ENCODE results near the gene SLX9.

DNA sequence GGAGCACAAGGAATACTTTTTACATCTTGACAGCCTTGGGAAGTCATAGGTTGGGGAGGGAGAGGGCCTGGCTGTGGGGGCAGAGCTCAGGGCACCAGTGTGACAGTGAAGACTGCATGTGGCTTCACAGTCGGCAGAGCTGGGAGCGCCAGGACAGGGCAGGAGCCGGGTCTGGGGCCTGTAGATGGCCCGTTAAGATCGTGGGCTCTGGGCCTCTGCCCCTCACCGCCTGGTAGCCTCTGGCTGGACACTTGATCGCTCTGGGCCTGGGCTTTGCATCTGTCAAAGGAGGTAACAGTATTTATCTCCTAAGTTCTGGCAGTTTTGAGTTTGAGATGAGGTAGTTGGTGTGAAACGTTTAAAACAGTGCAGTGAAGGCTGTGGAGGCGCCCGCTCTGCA lies 4.8 kb downstream of the SLX9 start:
- TF ChIP-seq POLR2A (IDR thresholded peaks at IDR 0.05) = no peak
- TF ChIP-seq, protein P1, sequence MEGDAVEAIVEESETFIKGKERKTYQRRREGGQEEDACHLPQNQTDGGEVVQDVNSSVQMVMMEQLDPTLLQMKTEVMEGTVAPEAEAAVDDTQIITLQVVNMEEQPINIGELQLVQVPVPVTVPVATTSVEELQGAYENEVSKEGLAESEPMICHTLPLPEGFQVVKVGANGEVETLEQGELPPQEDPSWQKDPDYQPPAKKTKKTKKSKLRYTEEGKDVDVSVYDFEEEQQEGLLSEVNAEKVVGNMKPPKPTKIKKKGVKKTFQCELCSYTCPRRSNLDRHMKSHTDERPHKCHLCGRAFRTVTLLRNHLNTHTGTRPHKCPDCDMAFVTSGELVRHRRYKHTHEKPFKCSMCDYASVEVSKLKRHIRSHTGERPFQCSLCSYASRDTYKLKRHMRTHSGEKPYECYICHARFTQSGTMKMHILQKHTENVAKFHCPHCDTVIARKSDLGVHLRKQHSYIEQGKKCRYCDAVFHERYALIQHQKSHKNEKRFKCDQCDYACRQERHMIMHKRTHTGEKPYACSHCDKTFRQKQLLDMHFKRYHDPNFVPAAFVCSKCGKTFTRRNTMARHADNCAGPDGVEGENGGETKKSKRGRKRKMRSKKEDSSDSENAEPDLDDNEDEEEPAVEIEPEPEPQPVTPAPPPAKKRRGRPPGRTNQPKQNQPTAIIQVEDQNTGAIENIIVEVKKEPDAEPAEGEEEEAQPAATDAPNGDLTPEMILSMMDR (IDR thresholded peaks at IDR 0.05) = no peak
- no peak for TF ChIP-seq POLR2AphosphoS5 (IDR thresholded peaks at IDR 0.05)
